ENCODE measurements around the gene USP10. TPM values are rescaled to one million over a fixed set of nuclear protein-coding genes. Genes with fewer than 3 reads are reported as not detected.

USP10 gene
- total and polyA plus RNA-seq, 2 donors (not counting 3 experiments of a cell fraction or from before 2014, with no cell fraction given) = 84.0 to 115 TPM

DNA sequence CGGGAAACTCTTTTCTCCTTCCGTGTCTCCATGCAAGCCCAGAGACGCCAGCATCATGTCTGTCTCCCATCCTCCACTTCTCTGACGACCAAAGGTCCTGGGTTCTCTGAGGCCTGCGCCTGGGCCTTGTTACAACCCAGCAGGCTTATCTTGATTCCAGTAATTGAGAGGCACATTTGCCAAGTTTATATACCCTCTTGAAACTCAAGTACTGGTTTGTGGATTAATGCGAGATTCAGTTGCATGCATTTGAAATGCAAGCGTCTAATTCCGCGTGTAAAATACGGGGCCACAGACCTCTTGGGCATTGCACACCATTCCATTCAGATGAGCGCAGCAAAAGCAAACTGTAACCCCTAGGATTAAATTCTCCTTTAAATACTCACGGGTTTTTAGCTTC lies 91.3 kb downstream of the USP10 start:
- DNase-seq (ENCODE audit: low read depth, low spot score) = no peak
- Histone ChIP-seq H3K4me1 (ENCODE audit: control insufficient read depth, extremely low read depth, insufficient read depth, low read length) (no peaks in the 10 kb centered on the region), H3K9me1 (replicated peaks; ENCODE audit: control insufficient read depth, extremely low read depth, insufficient read depth, low read length) (no peaks in the 10 kb centered on the region), H2AFZ (ENCODE audit: low read depth, low read length) (no peak overlapping the region), H3K4me3 (replicated peaks in 1 of 3; ENCODE audit: insufficient read depth in 1 of 3, low read depth in 1 of 3, low read length in 3 of 3) (no peak overlapping the region), H3K27me3 (ENCODE audit: control insufficient read depth in 2 of 2, insufficient read depth in 2 of 2, low read length in 2 of 2) (no peaks in the 10 kb centered on the region), H4K20me1 (replicated peaks; ENCODE audit: control insufficient read depth, extremely low read depth, insufficient read depth, low read length) (no peaks in the 10 kb centered on the region), H3K9ac (replicated peaks; ENCODE audit: extremely low read depth, insufficient read depth, low read length) (no peak overlapping the region), H3K79me2 (ENCODE audit: control insufficient read depth, insufficient read depth, low read length) (no peaks in the 10 kb centered on the region), H3K9me3 (replicated peaks; ENCODE audit: control insufficient read depth, insufficient read depth, low read length) (no peaks in the 10 kb centered on the region), H3K36me3 (ENCODE audit: control insufficient read depth in 2 of 2, extremely low read depth in 1 of 2, insufficient read depth in 2 of 2, low read length in 2 of 2) (no peaks in the 10 kb centered on the region), H3K4me2 (ENCODE audit: insufficient read depth, low read length) (no peak overlapping the region), H3K27ac (ENCODE audit: insufficient read depth, low read depth, low read length) (no peak overlapping the region)
- ChIA-PET CTCF (interaction anchor here (1.4 to 1.5 kb wide), 2 partner anchors 29 to 180 kb away, joined by 3 to 4 read pairs; partner anchors contain the start of gene CRISPLD2), POLR2A (no interaction called here)
- FAIRE-seq = no peak
- TF ChIP-seq, protein P1, sequence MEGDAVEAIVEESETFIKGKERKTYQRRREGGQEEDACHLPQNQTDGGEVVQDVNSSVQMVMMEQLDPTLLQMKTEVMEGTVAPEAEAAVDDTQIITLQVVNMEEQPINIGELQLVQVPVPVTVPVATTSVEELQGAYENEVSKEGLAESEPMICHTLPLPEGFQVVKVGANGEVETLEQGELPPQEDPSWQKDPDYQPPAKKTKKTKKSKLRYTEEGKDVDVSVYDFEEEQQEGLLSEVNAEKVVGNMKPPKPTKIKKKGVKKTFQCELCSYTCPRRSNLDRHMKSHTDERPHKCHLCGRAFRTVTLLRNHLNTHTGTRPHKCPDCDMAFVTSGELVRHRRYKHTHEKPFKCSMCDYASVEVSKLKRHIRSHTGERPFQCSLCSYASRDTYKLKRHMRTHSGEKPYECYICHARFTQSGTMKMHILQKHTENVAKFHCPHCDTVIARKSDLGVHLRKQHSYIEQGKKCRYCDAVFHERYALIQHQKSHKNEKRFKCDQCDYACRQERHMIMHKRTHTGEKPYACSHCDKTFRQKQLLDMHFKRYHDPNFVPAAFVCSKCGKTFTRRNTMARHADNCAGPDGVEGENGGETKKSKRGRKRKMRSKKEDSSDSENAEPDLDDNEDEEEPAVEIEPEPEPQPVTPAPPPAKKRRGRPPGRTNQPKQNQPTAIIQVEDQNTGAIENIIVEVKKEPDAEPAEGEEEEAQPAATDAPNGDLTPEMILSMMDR (IDR thresholded peaks at IDR 0.05; ENCODE audit: extremely low read depth in 1 of 2, insufficient read depth in 1 of 2, low read depth in 1 of 2, low read length in 2 of 2) = no peak
- no peak for TF ChIP-seq GATA2 (IDR thresholded peaks at IDR 0.05; ENCODE audit: insufficient read depth, insufficient read length, low read depth, low read length)
- TF ChIP-seq, protein P2, sequence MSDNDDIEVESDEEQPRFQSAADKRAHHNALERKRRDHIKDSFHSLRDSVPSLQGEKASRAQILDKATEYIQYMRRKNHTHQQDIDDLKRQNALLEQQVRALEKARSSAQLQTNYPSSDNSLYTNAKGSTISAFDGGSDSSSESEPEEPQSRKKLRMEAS (IDR thresholded peaks at IDR 0.05; ENCODE audit: insufficient read depth, insufficient read length) = no peak
- no peak for TF ChIP-seq JUN (IDR thresholded peaks at IDR 0.05; ENCODE audit: borderline replicate concordance, insufficient read depth, insufficient read length, low read depth)
- TF ChIP-seq MYC (IDR thresholded peaks at IDR 0.05; ENCODE audit: low read depth, low read length) = no peak
- no peak for TF ChIP-seq POLR2AphosphoS5 (IDR thresholded peaks at IDR 0.05; ENCODE audit: insufficient read depth, low read depth, low read length)
- dilution Hi-C loops (cut with MboI; ENCODE audit: extremely low pct_ligation_motif_present, low sequenced_read_pairs) = no loop called here
- intact Hi-C loops (cut with micrococcal nuclease) = no loop called here
- BruUV-seq (replicated peaks) = no TSS peak

Measured in endothelial cell of umbilical vein (primary cell).